Mucosa of descending colon (tissue), 3 donors: Measurements from ENCODE around the gene SPG11. TPM values are rescaled to one million over a fixed set of nuclear protein-coding genes. Genes with fewer than 3 reads are reported as not detected.

Experiments
- ATAC-seq: fragments of 200-7000 bp; cut with Tn5 transposase; one replicate; pipeline ENCODE4 v1.9.1; 2020; ENCODE audit warnings: mild to moderate bottlenecking, moderate library complexity
- DNase-seq, 3 donors: peaks; one replicate each; pipeline ENCODE4 v3.0.0-alpha.2; 2020
- H3K36me3 ChIP-seq: fragments of 200-600 bp; one replicate; pipeline ENCODE4 v1.8.0; 2021; ENCODE audit warnings: low read depth, mild to moderate bottlenecking
- H3K4me1 ChIP-seq: fragments of 200-600 bp; one replicate; pipeline ENCODE4 v1.8.0; 2021; ENCODE audit warnings: low read depth, mild to moderate bottlenecking
- H3K4me3 ChIP-seq: fragments of 200-600 bp; one replicate; pipeline ENCODE4 v1.8.0; 2021; ENCODE audit warnings: mild to moderate bottlenecking
- H3K9me3 ChIP-seq: fragments of 200-600 bp; one replicate; pipeline ENCODE4 v1.8.0; 2021; ENCODE audit warnings: mild to moderate bottlenecking
- intact Hi-C, 2 donors: fragments of 100-400 bp; cut with DNase I in 1 of 2; cut with micrococcal nuclease in 1 of 2; formaldehyde crosslinking; loops; one replicate each; pipeline versions ENCODE4 v1.11.0 to v1.11.1; 2022; cut with DNase I, micrococcal nuclease
- total RNA-seq, 3 donors: library from RNA; stranded (reverse); fragmentation: NEBNext Ultra II Directional in 2 of 3; extraction: Animal tissue kit (Norgen Biotek cat#: 25700) in 2 of 3; gene quantifications; one replicate each; pipeline versions ENCODE4 v1.2.1 to v1.2.4, GENCODE V29; 2021 to 2023
- TF ChIP-seq, protein P1 (sequence below): fragments of 200-600 bp; IDR thresholded peaks from one replicate; pipeline ENCODE4 v1.8.0; 2022; ENCODE audit warnings: antibody characterized with exemption, mild to moderate bottlenecking
- donor health status: DM: no; HTN: no; CAD: no; lungs with moderate emphysema.
- donor health status: DM: no; HTN: no; CAD: no.
- donor health status: DM: no; HTN: yes; CAD: no.

Gene SPG11
- total RNA-seq, 3 donors from 2014 or later, result 89.9 to 135 (median 90.6) TPM

DNA sequence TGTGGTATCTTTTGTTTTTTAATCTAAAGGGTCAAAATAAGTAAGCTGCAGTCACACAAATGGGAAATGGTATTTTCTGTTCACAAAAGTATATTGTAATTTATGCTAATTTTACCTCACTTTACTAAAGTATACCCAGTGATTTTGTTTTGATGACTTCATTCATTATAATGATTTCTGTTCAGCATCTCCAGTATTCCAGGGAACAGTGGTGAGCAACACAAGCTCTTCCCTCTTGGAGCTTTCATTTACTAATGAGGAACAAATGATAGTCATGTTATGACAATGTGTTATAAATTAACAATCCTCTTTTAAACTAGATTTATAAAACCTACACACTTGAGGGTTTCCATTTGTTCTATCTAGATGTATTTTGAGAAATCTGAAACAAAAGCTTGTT, 147.0 kb downstream of the SPG11 start:
- H3K9me3 ChIP-seq, result no peaks in the 10 kb centered on the region
- no peaks in the 10 kb centered on the region for H3K36me3 ChIP-seq
- H3K4me3 ChIP-seq, result no peak overlapping the region
- ATAC-seq, result no peak
- H3K4me1 ChIP-seq, result no peaks in the 10 kb centered on the region
- intact Hi-C loops, result no loop called here
- TF ChIP-seq, protein P1, sequence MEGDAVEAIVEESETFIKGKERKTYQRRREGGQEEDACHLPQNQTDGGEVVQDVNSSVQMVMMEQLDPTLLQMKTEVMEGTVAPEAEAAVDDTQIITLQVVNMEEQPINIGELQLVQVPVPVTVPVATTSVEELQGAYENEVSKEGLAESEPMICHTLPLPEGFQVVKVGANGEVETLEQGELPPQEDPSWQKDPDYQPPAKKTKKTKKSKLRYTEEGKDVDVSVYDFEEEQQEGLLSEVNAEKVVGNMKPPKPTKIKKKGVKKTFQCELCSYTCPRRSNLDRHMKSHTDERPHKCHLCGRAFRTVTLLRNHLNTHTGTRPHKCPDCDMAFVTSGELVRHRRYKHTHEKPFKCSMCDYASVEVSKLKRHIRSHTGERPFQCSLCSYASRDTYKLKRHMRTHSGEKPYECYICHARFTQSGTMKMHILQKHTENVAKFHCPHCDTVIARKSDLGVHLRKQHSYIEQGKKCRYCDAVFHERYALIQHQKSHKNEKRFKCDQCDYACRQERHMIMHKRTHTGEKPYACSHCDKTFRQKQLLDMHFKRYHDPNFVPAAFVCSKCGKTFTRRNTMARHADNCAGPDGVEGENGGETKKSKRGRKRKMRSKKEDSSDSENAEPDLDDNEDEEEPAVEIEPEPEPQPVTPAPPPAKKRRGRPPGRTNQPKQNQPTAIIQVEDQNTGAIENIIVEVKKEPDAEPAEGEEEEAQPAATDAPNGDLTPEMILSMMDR, result no peak
- DNase-seq, result no peak

Other genes starting within 250 kb of the SPG11 start
- gene CTDSPL2, start 236.0 kb downstream of the SPG11 start, total RNA-seq, result 10 to 100 TPM; 30.8 to 44.0 (median 35.0) TPM
- gene EIF3J, start 126.5 kb downstream of the SPG11 start, total RNA-seq, result 10 to 100 TPM; 46.0 to 76.7 (median 61.8) TPM
- gene PATL2, start 47.7 kb upstream of the SPG11 start, total RNA-seq, result 1 to 10 TPM; 3.9 to 6.4 (median 4.4) TPM
- gene B2M, start 47.9 kb upstream of the SPG11 start, total RNA-seq, result 1,000 to 10,000 TPM; 3,073 to 7,652 (median 5,579) TPM
- 10 to 100 TPM; 20.8 to 41.9 (median 21.5) TPM for gene TRIM69, start 72.9 kb upstream of the SPG11 start, total RNA-seq